Stimulated activated CD4-positive, alpha-beta T cell treated with anti-CD3 and anti-CD28 coated beads, TNF-alpha, amount 100 ng/mL, for 24 hours (primary cell): ENCODE data around the gene CNNM3.

Source experiments
- DNase-seq, 3 experiments: peaks; one replicate each; pipeline ENCODE4 v3.0.0-alpha.2; 2020; ENCODE audit warnings: low read depth in 3 of 3

Gene CNNM3

DNA sequence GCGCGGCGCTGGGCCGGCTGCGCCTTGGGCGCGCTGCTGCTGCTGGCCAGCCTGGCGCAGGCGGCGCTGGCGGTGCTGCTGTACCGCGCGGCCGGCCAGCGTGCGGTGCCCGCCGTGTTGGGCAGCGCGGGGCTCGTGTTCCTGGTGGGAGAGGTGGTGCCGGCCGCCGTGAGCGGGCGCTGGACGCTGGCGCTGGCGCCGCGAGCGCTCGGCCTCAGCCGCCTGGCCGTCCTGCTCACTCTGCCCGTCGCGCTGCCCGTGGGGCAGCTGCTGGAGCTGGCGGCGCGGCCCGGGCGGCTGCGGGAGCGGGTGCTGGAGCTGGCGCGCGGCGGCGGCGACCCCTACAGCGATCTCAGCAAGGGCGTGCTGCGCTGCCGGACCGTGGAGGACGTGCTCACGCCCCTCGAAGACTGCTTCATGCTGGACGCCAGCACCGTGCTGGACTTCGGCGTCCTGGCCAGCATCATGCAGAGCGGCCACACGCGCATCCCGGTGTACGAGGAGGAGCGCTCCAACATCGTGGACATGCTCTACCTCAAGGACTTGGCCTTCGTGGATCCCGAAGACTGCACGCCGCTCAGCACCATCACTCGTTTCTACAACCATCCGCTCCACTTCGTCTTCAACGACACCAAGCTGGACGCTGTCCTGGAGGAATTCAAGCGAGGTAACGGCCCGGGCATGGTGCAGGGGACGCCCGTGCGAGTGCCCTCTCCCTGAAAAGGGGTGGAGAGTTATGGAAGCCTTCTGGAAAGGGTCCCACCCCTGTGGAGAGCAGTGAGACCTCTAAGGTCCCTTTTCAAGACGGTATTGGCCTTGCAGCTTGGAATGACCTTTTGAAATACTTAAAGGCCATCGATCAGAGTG lies 1.0 kb downstream of the CNNM3 start:
- DNase-seq = no peak

DNA sequence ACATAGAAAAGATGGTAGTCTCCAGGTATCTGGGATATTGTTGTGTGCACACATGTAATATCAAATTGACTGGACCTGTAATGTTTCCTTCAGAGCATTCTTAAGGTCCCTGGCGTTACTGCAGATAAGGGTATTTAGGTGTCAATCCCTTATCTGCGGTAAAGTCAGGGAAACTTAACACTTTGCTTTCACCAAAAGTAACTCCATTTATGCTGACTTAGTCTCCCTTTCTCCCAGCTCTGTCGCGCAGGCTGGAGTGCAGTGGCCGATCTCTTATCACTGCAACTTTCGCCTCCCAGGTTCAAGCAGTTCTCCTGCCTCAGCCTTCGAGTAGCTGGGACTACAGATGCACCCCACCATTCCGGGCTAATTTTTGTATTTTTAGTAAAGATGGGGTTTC lies 1.8 kb downstream of the CNNM3 start:
- no peak for DNase-seq

DNA sequence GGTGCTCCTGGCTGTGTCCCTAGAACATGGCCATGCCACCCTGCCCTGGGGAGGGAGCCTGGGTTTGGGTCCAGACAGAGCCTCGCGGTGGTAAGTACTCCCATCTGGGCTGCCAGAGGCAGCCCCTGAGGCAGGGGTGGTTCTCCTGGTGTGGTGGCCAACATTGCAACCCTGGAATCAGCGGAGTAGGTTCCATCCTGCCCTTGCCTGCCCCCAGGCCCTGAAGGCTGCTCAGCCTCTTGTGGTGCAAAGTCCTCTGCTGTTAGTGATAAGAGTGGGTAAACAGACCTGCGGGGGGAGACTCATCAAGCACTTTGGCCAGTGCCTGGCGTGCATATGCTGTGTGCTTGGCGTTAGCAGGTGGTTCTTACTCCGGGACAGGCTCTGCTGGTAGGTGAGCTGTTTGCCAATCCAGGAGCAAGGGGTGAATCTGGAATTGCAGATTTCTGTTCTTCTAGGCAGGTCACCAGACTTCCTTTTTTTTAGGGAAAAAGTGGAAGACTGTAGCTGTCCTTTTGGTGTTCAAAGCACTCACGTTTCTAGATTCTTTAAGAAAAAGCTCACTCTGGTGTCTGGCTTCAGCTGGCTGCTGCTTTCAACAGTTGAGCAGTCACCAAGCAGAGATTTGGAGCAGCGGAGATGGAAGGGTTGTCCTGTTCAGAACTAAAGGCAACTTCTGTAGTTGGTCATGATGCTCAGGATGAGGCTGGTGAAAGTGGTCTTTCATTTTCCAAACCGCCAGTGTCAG lies 3.2 kb downstream of the CNNM3 start:
- no peak for DNase-seq

DNA sequence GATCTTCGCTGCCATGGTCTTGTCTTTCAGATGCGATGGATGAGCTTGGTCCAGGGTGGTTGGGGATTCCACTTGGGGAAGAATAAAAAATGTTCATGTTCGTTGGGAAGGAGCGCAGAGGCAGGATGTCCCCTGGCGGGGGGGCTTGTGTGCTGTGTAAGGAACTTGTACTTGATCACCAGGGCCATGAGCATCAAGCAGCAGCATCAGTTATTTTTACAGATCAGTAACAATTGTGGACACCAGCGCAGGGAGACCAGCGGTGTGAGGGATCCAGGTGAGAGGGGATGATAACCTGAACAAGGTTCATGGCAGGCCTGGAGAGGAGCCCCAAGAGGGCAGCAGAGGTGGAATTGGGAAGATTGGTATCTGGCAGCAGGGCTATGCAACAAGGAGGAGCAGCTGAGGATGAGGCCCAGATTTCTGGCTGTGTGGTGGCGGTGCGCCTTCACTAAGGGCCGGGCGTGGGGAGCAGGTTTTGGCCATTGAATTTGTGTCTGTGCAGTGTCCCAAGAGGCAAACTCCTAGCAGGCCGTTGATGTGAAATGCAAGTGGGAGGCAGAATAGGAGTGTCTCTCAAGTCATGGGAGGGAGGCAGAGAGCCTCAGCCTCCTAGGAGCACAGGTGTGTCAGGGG lies 3.9 kb downstream of the CNNM3 start:
- no peak for DNase-seq

DNA sequence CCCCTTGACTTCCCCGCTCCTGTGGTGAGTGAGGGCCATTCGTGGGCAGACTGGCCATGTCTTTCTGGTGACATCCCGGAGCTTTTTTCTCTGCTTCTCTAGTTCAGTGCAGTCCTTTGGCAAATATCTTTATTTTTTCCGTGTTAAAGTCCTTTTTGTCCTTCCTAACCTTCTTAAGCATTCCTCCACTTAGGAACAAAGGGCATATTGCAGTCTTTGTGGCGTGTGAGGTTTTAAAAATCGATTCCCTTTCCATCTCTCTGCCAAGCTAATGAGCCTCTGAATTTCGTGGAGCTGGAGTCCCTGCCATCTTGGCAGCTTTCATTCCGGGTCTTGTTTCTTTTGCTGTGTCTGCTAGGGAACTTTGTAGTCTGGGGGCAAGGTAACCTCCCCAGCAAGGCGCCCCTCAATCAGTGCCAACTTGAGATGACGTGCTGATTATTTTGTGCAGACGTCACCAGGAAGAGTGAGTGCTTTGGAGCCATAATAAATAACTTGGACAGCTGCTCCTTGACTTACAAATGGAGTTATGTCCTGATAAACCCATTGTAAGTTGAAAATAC lies 5.1 kb downstream of the CNNM3 start:
- DNase-seq = no peak

DNA sequence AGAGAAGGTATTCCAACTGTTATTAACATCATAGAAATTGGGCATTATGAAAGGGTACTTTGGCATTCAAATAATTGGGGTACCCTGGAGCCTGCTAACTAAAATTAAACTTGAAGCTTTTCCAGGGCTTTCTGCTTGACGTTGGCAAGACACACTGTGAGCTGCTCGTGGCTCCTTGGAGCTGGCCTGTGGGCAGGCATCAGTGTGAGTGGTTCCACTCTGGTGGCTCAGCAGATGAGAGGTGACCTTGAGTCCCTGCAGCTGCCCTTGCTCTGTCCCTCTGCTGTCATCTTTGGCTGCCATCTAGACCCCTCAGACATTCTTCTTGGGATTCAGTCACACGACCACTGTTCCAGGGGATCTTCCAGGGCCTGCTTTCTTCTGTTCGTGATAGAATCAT lies 6.7 kb downstream of the CNNM3 start:
- no peak for DNase-seq

DNA sequence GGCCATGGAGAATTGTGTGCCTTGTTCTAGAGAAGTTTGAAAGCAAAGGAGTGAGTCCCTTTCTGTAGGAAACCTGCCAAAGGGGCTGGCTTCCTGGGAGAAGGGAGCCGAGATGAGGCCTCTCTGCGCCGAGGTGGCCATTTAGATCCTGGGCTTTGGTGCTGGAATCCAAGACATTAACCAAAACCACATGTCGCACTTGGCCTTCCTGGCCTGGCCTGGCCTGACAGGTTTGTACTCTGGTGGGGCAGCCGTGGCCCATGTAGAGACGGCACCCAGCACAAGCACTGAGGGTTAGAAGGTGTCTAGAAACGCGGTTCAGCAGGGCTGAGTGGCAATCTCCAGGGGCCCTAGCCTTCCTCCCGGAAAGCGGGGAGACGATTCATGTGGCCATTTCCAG lies 7.1 kb downstream of the CNNM3 start:
- no peak for DNase-seq

DNA sequence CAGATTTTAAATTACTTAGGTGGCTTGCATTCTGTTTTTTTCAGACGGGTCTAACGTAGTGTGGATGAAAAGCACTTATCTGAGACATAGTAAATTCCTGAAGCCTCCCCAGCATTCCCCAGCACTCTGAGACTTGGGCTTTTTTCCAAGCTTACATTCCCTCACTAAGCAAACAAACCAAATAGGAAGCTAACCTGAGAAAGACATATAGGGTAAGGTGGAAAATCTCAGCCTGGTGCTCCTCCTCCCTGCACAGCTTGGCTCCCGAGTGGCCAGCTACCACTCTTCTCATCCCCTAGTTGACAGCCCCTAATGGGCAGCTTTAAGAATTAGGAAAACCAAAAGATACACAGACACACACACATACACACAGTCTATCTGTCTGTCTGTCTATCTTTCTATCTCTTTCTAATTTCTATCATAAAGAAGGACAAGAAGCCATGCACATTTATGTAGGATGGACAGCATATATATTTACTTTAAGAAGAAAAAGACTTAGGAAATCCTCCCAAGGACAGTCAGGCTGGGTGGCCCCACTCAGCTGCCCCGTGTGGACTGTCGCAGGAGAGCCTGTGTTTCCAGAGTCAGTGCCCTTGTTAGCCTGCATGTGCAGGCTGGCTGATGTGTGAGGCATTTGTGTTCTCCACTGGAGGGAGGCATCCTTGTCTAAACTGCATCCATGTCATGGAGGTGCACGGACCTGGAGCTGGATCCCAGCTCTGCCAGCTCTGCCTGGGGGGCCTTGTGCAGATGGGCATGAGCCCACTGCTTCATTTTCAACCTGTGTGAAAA lies 8.2 kb downstream of the CNNM3 start:
- DNase-seq = no peak

DNA sequence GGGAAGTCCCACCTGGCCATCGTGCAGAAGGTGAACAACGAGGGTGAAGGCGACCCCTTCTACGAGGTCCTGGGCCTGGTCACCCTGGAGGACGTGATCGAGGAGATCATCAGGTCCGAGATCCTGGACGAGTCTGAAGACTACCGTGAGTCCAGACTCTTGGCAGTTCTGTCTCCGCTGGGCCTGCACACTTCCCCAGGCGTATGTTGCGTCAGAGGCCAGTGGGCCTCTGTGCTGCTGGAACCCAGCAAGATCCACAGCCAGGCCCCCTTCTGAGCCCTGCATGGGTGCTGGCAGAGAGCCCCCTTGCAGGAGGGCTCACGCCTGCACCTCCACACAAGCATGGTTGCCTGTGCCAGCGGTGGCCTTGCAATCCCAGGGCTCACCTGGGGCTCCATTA lies 9.0 kb downstream of the CNNM3 start:
- DNase-seq = no peak

DNA sequence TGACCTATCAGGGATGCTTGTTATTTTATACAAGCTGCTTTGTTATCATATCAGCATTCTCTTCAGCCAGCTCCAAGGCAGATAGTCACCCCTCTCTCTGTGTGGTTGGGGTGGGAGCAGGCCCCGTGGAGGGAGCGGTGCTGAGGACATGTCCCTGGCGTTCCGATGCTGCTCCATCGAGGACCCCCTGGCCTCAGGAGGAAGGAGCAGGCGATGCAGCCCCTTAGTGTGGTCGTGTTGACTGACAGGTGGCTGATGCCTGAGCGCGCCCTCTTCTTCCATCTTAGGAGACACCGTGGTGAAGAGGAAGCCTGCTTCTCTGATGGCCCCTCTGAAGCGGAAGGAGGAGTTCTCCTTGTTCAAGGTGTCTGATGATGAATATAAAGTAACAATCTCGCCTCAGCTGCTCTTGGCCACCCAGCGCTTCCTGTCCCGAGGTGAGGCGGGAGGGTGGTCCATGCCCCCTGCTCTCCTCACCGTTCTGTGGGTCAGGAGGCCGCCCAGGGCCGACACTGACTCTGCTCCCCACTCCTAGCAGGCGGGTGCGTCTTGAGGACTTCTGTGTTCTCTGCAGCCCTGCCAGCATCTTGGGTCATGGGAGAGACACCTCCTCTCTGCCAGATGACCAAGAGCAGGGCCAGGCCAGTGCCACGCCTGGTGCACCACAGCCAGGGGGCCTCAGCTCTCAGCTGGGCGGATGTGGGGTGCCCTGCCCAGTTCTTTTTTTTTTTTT lies 10.6 kb downstream of the CNNM3 start:
- DNase-seq = no peak

DNA sequence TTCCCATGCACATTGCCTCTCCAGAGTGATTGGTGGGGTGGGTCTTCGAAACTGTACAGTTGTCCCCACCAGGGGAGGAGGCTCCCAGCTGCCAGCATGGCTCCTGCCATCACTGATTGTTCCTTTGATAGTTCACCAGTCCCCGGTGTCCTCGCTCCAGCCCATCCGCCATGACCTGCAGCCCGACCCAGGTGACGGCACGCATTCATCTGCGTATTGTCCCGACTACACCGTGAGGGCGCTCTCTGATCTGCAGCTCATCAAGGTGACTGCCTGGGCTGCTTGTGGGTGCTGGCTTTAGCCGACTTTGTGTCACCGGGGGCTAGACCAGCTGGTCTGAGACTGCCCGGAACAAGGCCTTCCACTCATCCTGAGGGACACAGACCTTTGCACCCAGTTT lies 12.4 kb downstream of the CNNM3 start:
- DNase-seq = no peak

DNA sequence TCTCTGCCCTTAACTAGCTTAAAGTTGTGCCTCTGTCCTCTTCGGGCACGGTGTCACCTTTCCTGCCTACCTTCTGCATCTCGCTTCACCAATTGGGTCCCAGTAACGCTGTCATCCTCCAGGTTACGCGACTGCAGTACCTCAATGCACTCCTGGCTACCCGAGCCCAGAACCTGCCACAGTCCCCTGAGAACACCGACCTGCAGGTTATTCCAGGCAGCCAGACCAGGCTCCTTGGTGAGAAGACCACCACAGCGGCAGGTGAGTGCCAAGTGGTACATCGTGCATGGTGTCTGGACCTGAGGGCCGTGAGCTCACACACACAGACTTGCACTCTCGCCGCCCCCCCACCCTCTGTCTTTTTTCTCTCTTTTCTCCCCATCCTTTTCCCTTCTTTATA lies 12.8 kb downstream of the CNNM3 start:
- no peak for DNase-seq

DNA sequence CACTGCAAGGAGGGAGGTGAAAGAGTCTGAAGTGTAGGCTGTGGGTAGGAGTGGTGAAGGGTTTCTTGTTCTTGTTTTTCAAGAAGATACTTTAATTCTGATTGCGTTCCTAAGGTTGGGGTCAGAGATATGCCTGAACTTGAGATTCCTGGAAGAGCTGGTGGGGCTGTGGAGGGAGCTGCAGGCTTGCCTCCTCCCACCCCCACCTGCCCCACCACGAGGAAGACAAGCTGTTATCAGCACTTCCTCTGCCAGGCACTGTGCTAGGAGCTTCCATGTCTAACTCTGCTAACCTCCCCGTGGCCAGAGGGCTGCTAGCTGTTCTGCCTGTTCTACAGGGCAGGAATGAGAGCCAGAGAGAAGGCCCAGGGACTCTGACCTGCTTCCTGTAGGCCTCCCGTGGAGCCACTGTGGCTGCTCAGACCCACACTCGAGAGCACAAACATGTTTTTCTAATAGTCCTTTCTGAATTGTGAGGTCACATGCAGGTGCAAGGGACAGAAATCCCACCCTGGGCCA lies 14.0 kb downstream of the CNNM3 start:
- no peak for DNase-seq

DNA sequence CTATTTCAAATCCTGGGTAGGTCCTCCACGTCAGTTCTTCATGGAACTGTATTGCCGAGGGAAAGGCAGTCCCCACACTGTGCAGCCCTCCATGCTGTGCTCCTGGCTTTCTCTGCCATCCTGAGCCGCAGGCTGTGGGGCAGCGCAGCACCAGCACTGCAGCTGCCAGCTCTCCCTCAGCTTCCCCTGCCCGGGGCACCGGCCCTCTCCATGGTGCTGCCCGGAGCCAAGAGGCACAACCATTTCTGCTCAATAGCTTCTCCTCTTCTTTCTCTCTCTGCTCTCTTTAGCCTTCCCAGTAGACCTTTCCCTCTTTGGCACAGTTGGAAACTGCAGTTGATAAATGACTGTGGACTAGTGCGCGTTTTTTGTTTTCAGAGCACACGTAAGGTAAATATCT lies 15.6 kb downstream of the CNNM3 start:
- no peak for DNase-seq

DNA sequence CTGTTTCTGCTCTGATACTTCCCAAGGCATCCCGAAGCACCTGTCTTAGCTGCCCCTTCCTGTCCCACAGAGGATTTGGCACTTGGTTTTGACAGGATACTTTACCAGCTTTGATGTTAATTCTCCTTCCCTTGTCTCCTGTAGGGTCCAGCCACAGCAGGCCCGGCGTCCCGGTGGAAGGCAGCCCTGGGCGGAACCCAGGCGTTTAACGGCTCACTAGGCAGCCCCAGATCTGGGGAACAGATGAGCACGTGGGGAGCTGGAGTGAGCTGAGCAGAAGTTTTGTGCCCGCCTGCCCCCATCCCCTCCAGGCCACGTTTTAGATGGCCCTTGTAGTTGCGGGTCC lies 16.3 kb downstream of the CNNM3 start:
- no peak for DNase-seq

DNA sequence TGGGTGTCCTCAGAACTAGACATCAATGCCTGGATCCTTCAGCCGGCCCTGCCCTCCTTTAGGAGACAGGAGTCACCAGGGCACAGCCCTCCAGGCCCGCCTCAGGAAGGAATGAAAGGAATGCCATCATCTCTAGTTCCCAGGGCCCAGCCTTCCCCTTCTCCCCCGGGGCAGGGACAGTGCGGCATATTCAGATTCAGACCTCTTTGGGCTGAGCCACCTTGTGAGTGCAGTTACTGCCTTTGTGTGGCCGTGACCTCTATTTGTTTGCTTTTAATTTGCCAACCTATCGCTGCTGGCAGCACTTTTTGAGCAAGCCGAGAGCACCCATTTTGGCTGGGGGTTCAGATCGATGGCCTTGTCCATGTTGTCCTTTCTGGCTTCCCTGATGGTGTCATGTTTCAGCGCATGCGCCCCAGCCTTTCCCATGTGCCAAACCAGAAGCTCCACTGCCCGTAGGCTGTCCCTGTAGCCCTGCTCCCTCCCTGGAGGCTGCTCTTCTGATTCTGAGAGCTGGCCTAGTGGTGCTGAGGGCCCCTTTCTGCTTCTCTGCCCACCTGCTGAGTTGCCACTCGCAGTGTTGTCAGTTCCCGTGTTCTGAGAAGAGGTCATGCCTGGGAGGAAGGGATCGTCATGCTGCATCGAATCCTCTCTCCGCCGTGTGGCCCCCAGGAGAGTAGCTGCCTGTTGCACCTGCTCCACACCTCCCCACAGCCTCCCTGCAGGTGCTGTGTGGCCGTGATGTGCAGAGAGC lies 16.9 kb downstream of the CNNM3 start:
- no peak for DNase-seq

DNA sequence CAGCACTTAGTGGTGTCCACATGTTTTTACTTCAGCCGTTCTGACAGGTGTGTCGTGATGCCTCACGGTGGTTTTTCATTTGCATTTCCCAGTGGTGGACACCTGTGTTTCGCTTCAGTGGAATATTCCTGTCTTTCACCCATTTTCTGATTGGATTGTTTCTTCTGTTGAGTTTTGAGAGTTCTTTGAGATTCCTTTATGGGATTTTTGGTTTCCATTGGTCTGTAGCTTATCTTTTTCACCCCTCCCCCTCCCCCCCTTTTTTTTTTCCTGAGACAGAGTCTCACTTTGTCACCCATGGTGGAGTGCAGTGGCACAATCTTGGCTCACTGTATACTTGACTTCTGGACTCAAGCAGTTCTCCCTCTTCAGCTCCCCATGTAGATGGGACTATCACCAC lies 19.8 kb downstream of the CNNM3 start:
- DNase-seq = no peak

DNA sequence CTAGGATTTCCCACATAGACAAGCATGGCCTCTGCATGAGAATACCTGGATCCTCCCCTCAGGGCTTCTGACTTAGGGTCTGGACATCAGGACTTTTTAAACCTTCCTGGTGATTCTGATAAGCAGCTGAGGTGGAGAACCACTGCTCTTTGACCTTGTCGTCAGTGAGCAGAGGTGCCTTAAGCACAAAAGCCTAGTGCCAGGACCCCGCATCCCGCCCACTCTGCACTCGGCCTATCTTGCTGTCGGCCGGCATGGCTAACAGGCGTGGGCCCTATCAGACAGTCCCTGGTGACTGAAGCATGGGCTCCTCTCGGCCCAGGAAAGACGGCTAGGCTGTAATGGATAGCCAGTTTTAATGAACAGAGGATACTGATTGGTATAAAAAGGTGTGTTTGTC lies 21.5 kb downstream of the CNNM3 start:
- no peak for DNase-seq

DNA sequence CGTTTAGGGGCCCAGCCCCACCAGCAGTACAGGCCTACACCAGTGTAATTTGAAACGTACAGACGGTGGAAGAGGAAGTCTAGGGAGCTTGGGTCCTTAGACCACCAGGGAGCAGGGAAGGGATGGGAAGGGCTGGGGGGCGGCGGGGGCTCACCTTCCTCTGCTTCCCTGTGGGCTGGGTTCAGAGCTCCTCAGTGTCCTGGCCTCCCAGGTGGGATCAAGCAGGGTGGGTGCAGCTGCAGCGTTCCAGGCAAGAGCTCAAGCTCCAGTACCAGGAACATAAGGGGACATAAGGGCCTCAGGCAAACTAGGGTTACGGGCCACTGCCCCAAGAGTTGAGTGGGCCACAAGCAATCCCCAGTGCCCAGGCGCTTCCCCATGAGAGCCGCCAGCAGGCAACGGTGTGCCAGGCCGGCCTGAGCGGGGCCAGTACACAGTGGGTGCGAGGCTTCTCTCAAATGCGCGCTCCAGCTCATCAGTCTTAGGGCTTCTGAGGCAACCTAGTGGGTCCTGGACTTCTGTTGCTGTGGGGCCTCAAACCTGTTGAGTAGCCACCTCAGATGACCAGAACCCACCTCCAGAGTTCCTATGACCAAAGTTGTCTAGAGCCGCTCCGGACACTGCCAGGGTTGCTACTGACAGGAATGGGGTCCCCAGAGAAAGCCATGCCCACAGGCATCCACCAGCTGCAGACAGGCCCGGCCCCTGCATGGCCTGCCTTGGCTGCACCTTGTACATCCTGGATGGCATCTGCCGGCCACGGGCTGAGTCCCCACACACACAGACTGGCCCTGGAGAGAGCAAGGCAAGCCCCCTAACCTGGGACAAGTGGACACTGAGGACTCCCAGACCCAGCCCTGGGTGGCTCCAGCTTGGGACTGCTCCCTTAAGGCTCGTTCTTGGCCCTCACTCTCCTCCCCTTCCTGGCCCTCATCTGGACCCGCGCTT lies 22.6 kb downstream of the CNNM3 start:
- DNase-seq = no peak
